Activated CD8-positive, alpha-beta memory T cell treated with anti-CD3 and anti-CD28 coated beads, Interleukin-2, amount 10 ng/mL, durations not matched to agents 7 days and 5 days (primary cell): Measurements from ENCODE around the gene STARD13. TPM values are rescaled to one million over a fixed set of nuclear protein-coding genes. Genes with fewer than 3 reads are reported as not detected.

Source experiments
- ATAC-seq: fragments of 150-1000 bp; cut with Tn5 transposase; one replicate; pipeline ENCODE4 v1.10.0; 2021; ENCODE audit warnings: moderate library complexity
- CTCF ChIA-PET: fragments of 350-600 bp; sonication (Branson Sonifier 250); formaldehyde crosslinking; loops from one replicate; lab custom pipeline; 2021; ENCODE audit warnings: antibody characterized with exemption; lab: Charles Lee
- DNase-seq: peaks from one replicate; pipeline ENCODE4 v3.0.0-alpha.2; 2020
- H3K27ac Mint-ChIP-seq: one replicate; pipeline ENCODE4 v1.8.0; 2021; ENCODE audit warnings: mild to moderate bottlenecking, mixed read lengths
- H3K27me3 Mint-ChIP-seq: one replicate; pipeline ENCODE4 v1.8.0; 2021; ENCODE audit warnings: mixed read lengths
- H3K36me3 Mint-ChIP-seq: one replicate; pipeline ENCODE4 v1.8.0; 2021; ENCODE audit warnings: mild to moderate bottlenecking, mixed read lengths
- H3K4me1 Mint-ChIP-seq: one replicate; pipeline ENCODE4 v1.8.0; 2021; ENCODE audit warnings: mixed read lengths
- H3K4me3 Mint-ChIP-seq: one replicate; pipeline ENCODE4 v1.8.0; 2021; ENCODE audit warnings: mild to moderate bottlenecking, moderate library complexity, mixed read lengths
- H3K9me3 Mint-ChIP-seq: one replicate; pipeline ENCODE4 v1.8.0; 2022; ENCODE audit warnings: low read depth, mixed read lengths
- total RNA-seq, 2 experiments: library from RNA; stranded (reverse); gene quantifications; one replicate each; pipeline ENCODE4 v1.2.3, GENCODE V29; 2021

Gene STARD13
- total RNA-seq, 2 experiments from 2014 or later, result 1.2 to 1.5 TPM

GRCh38 chr13:33091415-33091774 is 194.2 kb downstream of the STARD13 start:
- H3K27me3 Mint-ChIP-seq, result peaks cover 10% of the 10 kb centered on the region
- ATAC-seq (no peak), DNase-seq (no peak)
- peaks cover 2% of the 10 kb centered on the region for H3K4me1 Mint-ChIP-seq
- no peak overlapping the region for H3K4me3 Mint-ChIP-seq
- H3K27ac Mint-ChIP-seq, result no peak overlapping the region
- H3K9me3 Mint-ChIP-seq, result no peaks in the 10 kb centered on the region
- CTCF ChIA-PET, result no interaction called here
- no peaks in the 10 kb centered on the region for H3K36me3 Mint-ChIP-seq

GRCh38 chr13:33090755-33091414 is 194.7 kb downstream of the STARD13 start:
- Mint-ChIP-seq H3K4me3 (no peak overlapping the region), H3K4me1 (peaks cover 2% of the 10 kb centered on the region), H3K9me3 (no peaks in the 10 kb centered on the region), H3K36me3 (no peaks in the 10 kb centered on the region), H3K27ac (no peak overlapping the region), H3K27me3 (peaks cover 12% of the 10 kb centered on the region)
- CTCF ChIA-PET, result no interaction called here
- ATAC-seq (no peak), DNase-seq (no peak)

- peaks cover 18% of the 10 kb centered on the region for H3K27me3 Mint-ChIP-seq
- H3K27ac Mint-ChIP-seq, result no peak overlapping the region
- H3K4me3 Mint-ChIP-seq, result no peak overlapping the region
- CTCF ChIA-PET, result no interaction called here
- no peak for DNase-seq
- H3K36me3 Mint-ChIP-seq, result no peaks in the 10 kb centered on the region
- peaks cover 2% of the 10 kb centered on the region for H3K4me1 Mint-ChIP-seq
- H3K9me3 Mint-ChIP-seq, result no peaks in the 10 kb centered on the region
- no peak for ATAC-seq
These were observed 196.2 kb downstream of the STARD13 start for GRCh38 chr13:33089311-33089710.

GRCh38 chr13:33087790-33088189 is 197.8 kb downstream of the STARD13 start:
- ATAC-seq (no peak), DNase-seq (no peak)
- Mint-ChIP-seq H3K27me3 (peaks cover 20% of the 10 kb centered on the region), H3K4me3 (no peak overlapping the region), H3K27ac (no peak overlapping the region), H3K4me1 (peaks cover 2% of the 10 kb centered on the region), H3K9me3 (no peaks in the 10 kb centered on the region), H3K36me3 (no peaks in the 10 kb centered on the region)
- CTCF ChIA-PET, result no interaction called here

GRCh38 chr13:33087091-33087490 is 198.5 kb downstream of the STARD13 start:
- CTCF ChIA-PET, result no interaction called here
- no peak for ATAC-seq
- Mint-ChIP-seq H3K27ac (no peak overlapping the region), H3K36me3 (no peaks in the 10 kb centered on the region), H3K4me3 (no peak overlapping the region), H3K9me3 (no peaks in the 10 kb centered on the region), H3K27me3 (peaks cover 22% of the 10 kb centered on the region), H3K4me1 (peaks cover 2% of the 10 kb centered on the region)
- no peak for DNase-seq

- Mint-ChIP-seq H3K9me3 (no peaks in the 10 kb centered on the region), H3K27me3 (peaks cover 41% of the 10 kb centered on the region), H3K4me1 (peaks cover 2% of the 10 kb centered on the region), H3K36me3 (no peaks in the 10 kb centered on the region), H3K4me3 (no peak overlapping the region), H3K27ac (no peak overlapping the region)
- CTCF ChIA-PET, result no interaction called here
- no peak for ATAC-seq
- no peak for DNase-seq
These were observed 202.5 kb downstream of the STARD13 start for GRCh38 chr13:33083054-33083453.

- Mint-ChIP-seq H3K27ac (no peak overlapping the region), H3K9me3 (no peaks in the 10 kb centered on the region), H3K4me1 (no peaks in the 10 kb centered on the region), H3K36me3 (no peaks in the 10 kb centered on the region), H3K27me3 (peaks cover 39% of the 10 kb centered on the region), H3K4me3 (no peak overlapping the region)
- DNase-seq (no peak), ATAC-seq (no peak)
- CTCF ChIA-PET, result no interaction called here
These were observed 203.9 kb downstream of the STARD13 start for GRCh38 chr13:33081666-33082065.

- no peaks in the 10 kb centered on the region for H3K36me3 Mint-ChIP-seq
- H3K4me1 Mint-ChIP-seq, result no peaks in the 10 kb centered on the region
- DNase-seq (no peak), ATAC-seq (no peak)
- H3K4me3 Mint-ChIP-seq, result no peak overlapping the region
- no peak overlapping the region for H3K27ac Mint-ChIP-seq
- no peaks in the 10 kb centered on the region for H3K9me3 Mint-ChIP-seq
- CTCF ChIA-PET, result interaction anchor here (0.6 kb wide), 1 partner anchor 57 kb away, joined by 4 read pairs; no protein-coding TSS in a partner anchor
- peaks cover 33% of the 10 kb centered on the region for H3K27me3 Mint-ChIP-seq
These were observed 204.5 kb downstream of the STARD13 start for GRCh38 chr13:33080972-33081590.

DNA sequence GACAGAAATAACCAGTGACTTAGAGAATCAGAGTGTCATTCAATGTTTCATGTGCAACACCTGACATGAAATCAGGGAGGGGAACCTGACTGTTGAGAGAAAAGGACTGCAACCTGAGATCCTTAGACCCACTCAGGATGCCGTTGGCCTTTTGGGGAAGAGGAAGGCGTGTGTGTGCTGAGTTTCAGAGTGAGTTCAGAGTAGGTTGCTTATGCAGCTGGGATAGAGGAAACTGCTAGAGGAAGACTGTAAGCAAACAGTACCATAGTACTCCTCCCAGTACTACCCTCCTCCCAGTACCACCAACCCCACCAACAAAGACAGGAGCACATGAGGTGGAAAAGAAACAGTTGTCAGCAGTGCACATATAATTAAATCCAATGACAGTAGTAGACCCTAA is 205.6 kb downstream of the STARD13 start:
- Mint-ChIP-seq H3K36me3 (no peaks in the 10 kb centered on the region), H3K27me3 (peaks cover 26% of the 10 kb centered on the region), H3K4me1 (no peaks in the 10 kb centered on the region), H3K4me3 (no peak overlapping the region), H3K27ac (no peak overlapping the region), H3K9me3 (no peaks in the 10 kb centered on the region)
- ATAC-seq (no peak), DNase-seq (no peak)
- CTCF ChIA-PET, result no interaction called here

DNA sequence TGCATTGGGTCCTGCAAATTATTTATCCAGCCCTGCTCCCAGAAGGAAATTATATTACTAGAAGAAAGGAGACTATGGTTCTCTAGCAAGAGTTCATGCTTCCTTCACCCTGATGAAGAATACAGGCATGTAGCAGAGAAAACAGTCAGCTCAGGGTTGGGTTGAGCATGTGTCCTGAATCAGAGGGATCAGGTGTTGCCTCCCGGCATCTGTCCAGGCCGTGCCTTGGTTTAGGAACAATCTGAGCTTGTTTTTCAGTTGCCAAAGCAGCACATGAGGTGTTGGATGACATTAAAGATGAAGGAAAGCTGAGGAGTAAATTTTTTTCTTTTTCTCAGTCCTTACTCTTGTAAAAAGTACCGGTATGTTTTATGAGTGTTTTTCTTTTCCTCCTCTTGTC is 207.3 kb downstream of the STARD13 start:
- Mint-ChIP-seq H3K27me3 (peaks cover 23% of the 10 kb centered on the region), H3K27ac (no peak overlapping the region), H3K36me3 (no peaks in the 10 kb centered on the region), H3K9me3 (no peaks in the 10 kb centered on the region), H3K4me1 (no peaks in the 10 kb centered on the region), H3K4me3 (no peak overlapping the region)
- ATAC-seq, result no peak
- DNase-seq, result no peak
- CTCF ChIA-PET, result no interaction called here

DNA sequence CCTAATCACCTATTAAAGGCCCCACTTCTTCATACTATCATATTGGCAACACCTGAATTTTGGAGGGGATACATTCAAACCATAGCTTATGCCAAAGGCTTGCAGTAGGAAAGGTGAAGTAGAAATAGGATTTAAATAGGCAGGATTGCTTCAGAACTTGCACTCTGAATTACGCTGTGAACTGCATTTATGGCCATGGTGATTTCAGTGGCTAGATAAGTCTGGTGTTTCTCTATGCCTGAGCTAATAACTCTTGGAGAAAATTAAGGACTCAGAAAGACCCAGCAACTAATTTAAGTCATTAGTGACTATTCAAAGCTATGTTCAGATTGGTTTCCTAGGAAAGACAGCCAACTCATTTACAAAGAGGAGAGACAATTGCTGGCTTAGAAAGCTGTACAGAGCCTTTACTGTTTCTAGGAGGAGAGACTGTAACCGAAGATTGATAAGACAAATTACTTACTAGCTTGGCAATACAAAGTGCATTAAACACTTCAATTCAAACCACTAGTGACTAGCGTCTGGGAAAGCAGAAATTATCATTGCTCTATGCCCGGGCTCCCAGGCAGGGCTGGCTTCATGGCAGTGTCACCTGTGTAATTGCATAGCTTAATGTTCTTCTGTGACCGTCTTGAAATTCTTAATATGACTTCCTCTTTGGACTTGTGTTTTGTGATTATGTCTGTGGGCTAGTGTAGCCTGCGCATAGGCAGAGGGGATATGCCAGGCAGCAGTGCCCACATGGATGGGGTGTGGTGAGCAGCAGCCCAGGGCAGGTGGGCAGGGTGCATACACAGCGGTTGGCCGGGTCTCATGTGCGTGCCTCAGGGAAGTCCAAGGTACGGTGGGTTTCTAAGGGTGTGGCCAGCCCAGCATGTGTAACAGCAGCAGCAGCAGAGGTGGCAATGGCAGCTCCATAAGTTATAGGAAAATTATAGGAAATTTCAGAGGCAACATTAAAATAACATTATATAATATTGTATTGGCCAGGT is 209.3 kb downstream of the STARD13 start:
- DNase-seq (no peak), ATAC-seq (no peak)
- Mint-ChIP-seq H3K4me3 (no peak overlapping the region), H3K27ac (no peak overlapping the region), H3K36me3 (no peaks in the 10 kb centered on the region), H3K4me1 (no peaks in the 10 kb centered on the region), H3K9me3 (no peaks in the 10 kb centered on the region), H3K27me3 (peaks cover 16% of the 10 kb centered on the region)
- CTCF ChIA-PET, result no interaction called here

DNA sequence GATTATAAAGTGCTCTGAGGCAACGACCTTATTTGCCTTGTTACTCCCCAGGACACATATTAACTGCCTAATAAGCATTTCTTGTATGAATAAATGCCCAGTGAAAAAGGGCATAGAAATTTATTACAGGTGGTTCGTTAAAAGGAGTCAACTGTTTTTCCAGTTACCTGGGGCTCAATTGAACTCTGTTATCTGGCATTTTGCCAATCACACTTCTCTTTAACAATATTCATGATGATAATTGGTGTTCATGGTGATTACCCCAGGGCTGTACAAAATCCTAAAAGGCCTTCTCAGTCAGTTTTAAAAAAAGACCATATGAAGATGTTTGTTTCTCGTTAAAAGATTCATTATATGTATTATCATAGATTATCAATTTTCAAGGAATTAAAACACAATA is 212.2 kb downstream of the STARD13 start:
- CTCF ChIA-PET, result no interaction called here
- no peak for ATAC-seq
- Mint-ChIP-seq H3K9me3 (no peaks in the 10 kb centered on the region), H3K4me3 (no peak overlapping the region), H3K27ac (no peak overlapping the region), H3K27me3 (peaks cover 2% of the 10 kb centered on the region), H3K36me3 (no peaks in the 10 kb centered on the region), H3K4me1 (no peaks in the 10 kb centered on the region)
- no peak for DNase-seq

GRCh38 chr13:33072759-33073158 is 212.8 kb downstream of the STARD13 start:
- H3K4me3 Mint-ChIP-seq, result no peak overlapping the region
- CTCF ChIA-PET, result no interaction called here
- peaks cover 3% of the 10 kb centered on the region for H3K27me3 Mint-ChIP-seq
- H3K27ac Mint-ChIP-seq, result no peak overlapping the region
- H3K4me1 Mint-ChIP-seq, result no peaks in the 10 kb centered on the region
- no peak for ATAC-seq
- H3K9me3 Mint-ChIP-seq, result no peaks in the 10 kb centered on the region
- DNase-seq, result no peak
- H3K36me3 Mint-ChIP-seq, result no peaks in the 10 kb centered on the region
